Activated CD4-positive, alpha-beta T cell treated with anti-CD3 and anti-CD28 coated beads, Interleukin-2, Interleukin-4, amounts not matched to agents 100 ng/mL and 50 ng/mL, durations not matched to agents 16 hours and 8 hours (primary cell): Measurements from ENCODE around the gene LPIN1.
"Not testable (repeated sequence)": the region's sequence is repeated elsewhere in the genome, so short reads cannot be mapped to it uniquely, and the experiment has no call there.

Experiments used
- DNase-seq: peaks from one replicate; pipeline ENCODE4 v3.0.0-alpha.2; 2020; ENCODE audit warnings: low spot score

LPIN1 gene

GRCh38 chr2:11716689-11717321 is 29.6 kb upstream of the LPIN1 start:
- DNase-seq, result no peak

- no peak for DNase-seq
Observed at GRCh38 chr2:11717623-11718022, 28.8 kb upstream of the LPIN1 start.

GRCh38 chr2:11718606-11719005 is 27.8 kb upstream of the LPIN1 start:
- no peak for DNase-seq

- no peak for DNase-seq
Observed at GRCh38 chr2:11719230-11719977, 27.0 kb upstream of the LPIN1 start.

- DNase-seq, result no peak
Observed at GRCh38 chr2:11720752-11721151, 25.7 kb upstream of the LPIN1 start.

- DNase-seq, result no peak
Observed at GRCh38 chr2:11722292-11723060, 24.0 kb upstream of the LPIN1 start.

- DNase-seq, result no peak
Observed at GRCh38 chr2:11723061-11723371, 23.4 kb upstream of the LPIN1 start.

GRCh38 chr2:11724151-11724550 is 22.3 kb upstream of the LPIN1 start:
- no peak for DNase-seq

GRCh38 chr2:11726384-11726783 is 20.0 kb upstream of the LPIN1 start:
- no peak for DNase-seq

GRCh38 chr2:11729362-11730212 is 16.8 kb upstream of the LPIN1 start:
- no peak for DNase-seq

- DNase-seq, result not testable (repeated sequence)
Observed at GRCh38 chr2:11731214-11731984, 15.0 kb upstream of the LPIN1 start.

GRCh38 chr2:11732587-11732986 is 13.8 kb upstream of the LPIN1 start:
- no peak for DNase-seq

- DNase-seq, result not testable (repeated sequence)
Observed at GRCh38 chr2:11737852-11738251, 8.6 kb upstream of the LPIN1 start.

GRCh38 chr2:11738589-11739436 is 7.6 kb upstream of the LPIN1 start:
- peak; percentile 36 for DNase-seq

- no peak for DNase-seq
Observed at GRCh38 chr2:11740723-11741122, 5.7 kb upstream of the LPIN1 start.

GRCh38 chr2:11742317-11742701 is 4.1 kb upstream of the LPIN1 start:
- no peak for DNase-seq

GRCh38 chr2:11742702-11743357 is 3.6 kb upstream of the LPIN1 start:
- DNase-seq, result no peak

GRCh38 chr2:11743366-11743765 is 3.1 kb upstream of the LPIN1 start:
- DNase-seq, result no peak

GRCh38 chr2:11743846-11744553 is 2.4 kb upstream of the LPIN1 start:
- peak; percentile 95 for DNase-seq
